GM18868 (cell line): ENCODE data around the gene CHST13.

ENCODE experiments used
- ATAC-seq: cut with Tn5 transposase; IDR thresholded peaks from one replicate; pipeline ENCODE4 v1.9.1; 2021; ENCODE audit warnings: mild to moderate bottlenecking, moderate library complexity; ENCODE audit not compliant: unreplicated experiment

CHST13 gene

GRCh38 chr3:126487151-126487771, 36.7 kb upstream of the CHST13 start:
- ATAC-seq = no peak

DNA sequence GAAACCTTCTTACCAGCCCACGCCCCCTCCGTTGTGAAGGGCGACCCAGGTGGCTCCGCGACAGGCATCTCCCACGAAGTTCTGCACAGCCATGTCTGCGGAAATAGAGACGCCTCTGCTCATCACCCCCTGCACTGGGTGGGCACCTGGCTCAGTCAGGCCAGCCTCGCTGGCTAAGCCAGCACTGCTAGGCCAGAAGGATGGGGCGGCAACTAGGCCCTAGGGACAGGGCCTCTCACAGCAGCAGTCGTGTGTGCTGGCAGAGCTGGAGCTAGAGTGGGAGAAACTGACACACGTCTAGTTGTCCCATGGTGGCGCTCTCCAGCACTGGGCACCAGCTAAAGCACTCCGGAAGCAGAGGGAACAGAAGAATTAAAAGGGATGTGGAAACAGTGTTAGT, 35.8 kb upstream of the CHST13 start:
- ATAC-seq = no peak

DNA sequence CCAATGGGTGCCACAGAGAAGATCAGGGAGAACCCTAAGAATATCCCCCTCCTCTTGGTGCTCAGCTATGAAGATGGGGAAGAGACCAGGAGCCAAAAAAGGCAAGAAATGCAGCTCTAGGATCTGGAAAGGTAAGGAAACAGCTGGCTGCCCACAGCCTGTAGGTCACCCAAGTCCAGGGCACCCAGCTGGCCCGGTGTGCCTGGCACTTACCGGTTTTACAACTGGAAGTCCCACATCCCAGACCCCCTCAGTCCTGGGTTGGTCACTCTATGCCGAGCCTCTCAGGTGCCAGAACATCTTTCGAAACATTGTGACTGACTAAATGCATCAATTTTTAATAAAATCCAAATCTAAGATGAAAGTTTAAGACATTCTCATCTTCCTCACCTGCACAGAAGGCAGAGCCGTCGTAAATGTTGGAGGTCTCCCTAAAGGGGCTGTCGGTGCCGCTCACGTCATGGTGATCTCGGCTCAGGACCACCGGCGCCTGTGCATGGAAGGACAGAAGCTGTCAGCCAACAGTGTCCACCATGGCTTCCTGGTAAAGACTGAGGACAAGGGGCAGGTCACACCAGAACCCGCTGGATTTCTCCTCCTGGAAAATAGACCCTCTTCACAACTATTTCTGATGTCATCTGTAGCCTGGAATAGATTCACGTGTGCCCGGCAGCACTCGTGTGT, 34.9 kb upstream of the CHST13 start:
- ATAC-seq = no peak

GRCh38 chr3:126490619-126491018, 33.3 kb upstream of the CHST13 start:
- no peak for ATAC-seq

DNA sequence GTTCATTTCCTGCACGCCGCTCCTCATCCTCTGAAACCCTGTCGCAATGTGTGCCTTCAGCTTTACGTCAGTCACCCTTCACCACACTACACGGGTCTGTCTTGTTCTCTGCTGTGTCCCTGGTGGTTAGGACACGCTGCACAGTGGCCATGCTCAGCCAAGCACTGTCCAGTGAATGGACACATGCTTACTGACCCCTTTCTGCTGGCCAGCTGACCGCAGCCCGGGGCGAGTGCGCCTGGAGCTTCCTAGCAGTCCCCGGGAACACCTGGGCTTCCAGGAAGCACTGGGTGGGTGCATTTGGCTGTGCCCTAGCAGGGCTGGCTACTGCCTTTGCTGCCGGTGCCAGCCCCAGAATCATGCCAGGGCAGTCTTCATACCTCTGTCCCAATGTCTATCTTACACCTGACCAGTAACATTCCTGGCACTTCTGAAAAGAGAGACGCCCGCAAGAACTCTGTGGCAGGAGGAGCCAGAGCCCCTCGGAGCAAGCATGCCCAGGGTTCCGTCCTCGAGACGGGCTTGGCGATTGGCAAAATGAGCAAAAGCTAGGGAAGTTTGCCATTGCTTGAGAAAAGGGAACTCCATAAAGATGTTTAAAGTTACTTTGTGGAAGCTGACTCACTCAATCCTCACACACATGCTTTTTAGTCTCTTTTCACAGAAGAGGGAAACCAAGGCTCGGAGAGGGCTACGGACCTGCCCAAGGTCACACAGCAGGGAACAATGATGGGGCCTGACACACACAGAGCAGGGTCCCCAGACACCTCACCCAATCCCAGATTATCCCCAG, 32.5 kb upstream of the CHST13 start:
- ATAC-seq = no peak

DNA sequence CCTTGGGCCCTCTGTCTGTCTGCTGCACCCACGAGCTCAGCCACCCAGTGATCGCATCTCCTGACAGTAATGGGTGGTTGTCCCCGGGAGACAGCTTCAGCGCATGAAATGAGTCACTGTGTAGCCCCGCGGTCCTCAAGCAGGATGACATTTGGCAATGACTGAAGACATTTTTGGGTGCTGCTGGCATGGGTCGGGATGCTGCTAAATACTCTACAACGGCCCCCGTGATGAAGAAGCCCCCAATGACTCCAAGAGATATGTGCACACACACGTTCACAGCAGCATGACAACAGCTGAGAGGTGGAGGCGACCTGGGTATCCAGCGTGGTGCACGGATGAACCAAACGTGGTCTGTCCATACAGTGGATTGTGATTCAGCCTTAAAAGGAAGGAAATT, 30.9 kb upstream of the CHST13 start:
- no peak for ATAC-seq

- ATAC-seq = no peak
Observed at GRCh38 chr3:126493739-126494138, 30.2 kb upstream of the CHST13 start.

DNA sequence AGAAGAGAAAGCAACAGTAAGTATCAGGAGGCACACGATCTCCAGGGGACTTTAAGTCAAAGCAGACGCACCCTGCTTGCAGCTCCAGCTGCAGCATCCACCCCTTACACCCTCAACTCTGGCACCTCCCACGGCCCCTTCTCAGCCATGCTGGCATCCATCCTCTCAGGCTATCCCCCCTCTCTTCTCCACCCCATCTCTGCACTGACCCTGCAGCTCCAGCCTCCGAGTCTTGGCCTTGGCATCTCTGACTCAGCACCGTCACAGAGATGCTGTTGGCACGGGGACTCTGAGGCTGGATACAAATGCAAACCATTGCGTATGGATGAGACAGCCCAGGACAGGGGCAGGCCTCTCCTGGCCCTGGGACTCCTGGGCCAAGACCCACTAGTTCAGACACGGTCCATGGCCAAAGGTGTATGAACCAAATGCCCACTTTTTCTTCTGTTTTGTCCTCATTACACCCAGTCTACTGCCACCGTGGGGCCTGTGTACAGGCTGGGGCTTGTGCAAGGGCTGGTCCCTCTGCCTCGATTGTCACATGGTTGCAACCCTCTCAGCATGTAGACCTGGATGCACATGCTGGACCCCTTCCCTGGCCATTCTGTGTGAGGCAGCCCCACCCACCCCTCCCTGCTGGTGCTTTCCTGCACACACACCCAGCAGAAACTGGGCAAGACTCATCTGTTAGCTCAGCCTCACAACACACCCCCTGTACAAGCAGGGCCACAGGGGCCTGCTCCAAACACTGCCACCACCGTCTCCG, 29.6 kb upstream of the CHST13 start:
- ATAC-seq = no peak

DNA sequence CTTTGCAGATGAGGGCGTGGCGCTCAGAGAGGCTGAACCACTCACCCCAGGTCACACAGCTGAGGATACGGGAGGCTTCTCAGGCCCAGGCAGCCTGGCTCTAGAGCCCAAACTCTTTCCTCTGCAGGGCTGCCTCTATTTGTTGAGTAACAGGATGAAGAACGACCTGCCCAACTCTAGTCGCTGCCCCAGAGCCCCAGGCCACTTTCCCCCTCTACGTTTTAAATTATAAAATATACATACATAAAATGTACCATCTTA, 29.1 kb upstream of the CHST13 start:
- no peak for ATAC-seq

DNA sequence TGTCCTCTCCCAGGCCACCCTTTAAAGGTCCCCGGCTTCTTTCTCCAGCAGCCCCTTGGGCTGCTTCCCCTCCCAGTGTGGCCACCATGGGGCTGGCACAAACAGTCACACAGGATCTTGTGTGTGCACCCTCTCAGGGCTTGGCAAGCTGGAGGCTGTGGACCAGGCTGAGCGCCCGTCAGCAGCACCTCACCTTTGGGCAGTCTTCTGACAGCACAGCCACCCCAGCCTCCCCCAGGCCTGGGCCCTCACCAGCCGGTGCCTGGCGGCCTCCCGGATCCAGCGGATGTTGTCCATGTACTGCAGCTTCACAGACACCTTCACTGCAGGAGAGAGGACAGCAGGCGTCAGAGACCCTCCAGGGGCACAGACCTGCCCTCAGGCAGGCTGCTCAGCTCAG, 28.2 kb upstream of the CHST13 start:
- ATAC-seq = no peak

DNA sequence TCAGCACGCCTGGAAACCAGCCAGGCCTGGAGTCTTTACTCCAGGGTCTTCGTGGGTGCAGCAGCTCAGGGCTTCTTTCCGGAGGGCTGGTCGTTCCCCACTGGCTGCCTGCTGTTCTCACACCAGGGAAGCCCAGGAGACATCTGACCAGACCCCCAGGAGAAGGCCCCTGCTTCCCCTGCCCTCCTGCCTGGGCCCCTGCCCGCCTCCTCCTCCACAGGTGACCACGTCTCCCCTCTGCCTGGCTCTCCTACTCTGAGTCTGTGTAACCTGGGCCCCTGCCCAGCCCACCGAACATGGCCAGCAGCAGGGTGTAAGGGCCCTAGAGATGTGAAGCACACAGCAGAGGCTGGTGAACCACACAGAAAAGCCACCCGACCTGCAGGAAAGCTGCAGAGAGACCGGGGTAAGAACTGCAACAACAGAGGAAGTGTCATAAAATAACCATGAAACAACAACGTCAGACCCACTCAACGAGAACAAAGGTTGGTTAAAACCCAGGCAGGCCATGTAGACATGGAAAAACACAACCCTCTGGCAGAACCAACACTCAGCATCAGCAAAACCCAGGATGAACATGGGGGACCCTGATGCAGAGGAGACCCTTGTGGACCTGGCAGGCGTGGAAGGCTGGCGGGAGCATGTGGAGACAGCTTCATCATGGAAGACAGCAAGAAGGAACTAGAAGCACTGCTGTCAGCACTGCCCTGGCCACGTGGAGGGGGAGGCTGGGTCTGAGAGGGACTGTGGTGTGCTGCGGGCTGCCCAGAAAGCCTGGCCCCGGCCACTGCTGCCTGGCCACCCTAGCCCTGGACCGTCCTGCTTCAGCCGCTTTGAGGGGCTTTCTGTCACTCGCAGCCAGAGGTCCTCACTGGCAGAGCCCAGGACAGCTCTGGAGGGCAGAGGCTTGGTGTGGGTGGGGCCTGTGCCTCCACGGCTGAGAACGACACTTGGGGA, 26.8 kb upstream of the CHST13 start:
- no peak for ATAC-seq

GRCh38 chr3:126497956-126498355, 26.0 kb upstream of the CHST13 start:
- no peak for ATAC-seq

- ATAC-seq = no peak
Observed at GRCh38 chr3:126498461-126498860, 25.5 kb upstream of the CHST13 start.

GRCh38 chr3:126498929-126499328, 25.0 kb upstream of the CHST13 start:
- ATAC-seq = no peak

GRCh38 chr3:126499401-126499800, 24.6 kb upstream of the CHST13 start:
- no peak for ATAC-seq

GRCh38 chr3:126500016-126500415, 23.9 kb upstream of the CHST13 start:
- ATAC-seq = no peak

- ATAC-seq = no peak
Observed at GRCh38 chr3:126501054-126501453, 22.9 kb upstream of the CHST13 start.

DNA sequence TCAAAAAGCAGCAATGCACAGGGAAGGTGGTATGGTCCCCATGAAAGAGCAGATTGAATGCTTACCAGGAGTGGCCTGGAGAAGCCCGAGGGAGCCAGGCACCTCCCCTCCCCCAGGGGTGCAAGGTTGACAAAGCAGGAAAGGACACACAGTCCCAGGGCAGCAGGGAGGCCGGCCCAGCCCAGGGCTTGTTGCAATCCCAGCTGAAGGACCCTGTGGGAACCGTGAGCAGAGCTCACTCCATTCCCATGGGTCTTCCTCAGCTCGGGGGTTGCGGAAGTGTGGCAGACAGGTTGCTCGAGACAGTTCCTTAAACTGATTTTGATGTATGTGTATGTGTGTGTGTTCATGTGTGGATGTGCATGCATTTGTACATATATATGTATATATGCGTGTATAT, 22.2 kb upstream of the CHST13 start:
- no peak for ATAC-seq

DNA sequence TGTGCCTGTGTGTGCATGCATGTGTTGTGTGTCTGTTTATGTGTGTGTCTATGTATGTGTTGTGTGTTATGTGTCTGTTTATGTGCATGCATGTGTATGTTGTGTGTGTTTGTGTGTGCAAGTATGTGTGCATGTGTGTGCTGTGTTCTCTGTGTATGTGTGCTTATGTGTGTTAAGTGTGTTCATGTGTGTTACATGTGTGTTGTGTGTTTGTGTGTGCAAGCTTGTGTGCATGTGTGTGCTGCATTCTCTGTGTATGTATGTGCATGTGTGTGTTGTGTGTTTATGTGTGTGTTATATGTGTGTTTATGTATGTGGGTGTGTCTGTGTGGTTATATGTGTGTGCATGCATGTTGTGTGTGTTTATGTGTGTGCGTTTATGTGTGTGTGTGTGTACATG, 21.3 kb upstream of the CHST13 start:
- no peak for ATAC-seq

GRCh38 chr3:126503701-126504100, 20.3 kb upstream of the CHST13 start:
- no peak for ATAC-seq

- no peak for ATAC-seq
Observed at GRCh38 chr3:126507886-126508285, 16.1 kb upstream of the CHST13 start.
